Measurements from ENCODE around the gene CREB1. TPM values are rescaled to one million over a fixed set of nuclear protein-coding genes. Genes with fewer than 3 reads are reported as not detected.

The CREB1 gene
- total and polyA plus RNA-seq, 10 of the 15 experiments (the other 5 are each of a cell fraction or from before 2014, with no cell fraction given) = 13.4 to 76.9 (median 39.5) TPM

GRCh38 chr2:207506426-207506825 is 23.3 kb upstream of the CREB1 start:
- Histone ChIP-seq H3K27me3 (replicated peaks in 1 of 2; ENCODE audit: control insufficient read depth in 2 of 2, insufficient read depth in 2 of 2, low read length in 1 of 2) (no peaks in the 10 kb centered on the region), H3K9ac (ENCODE audit: control insufficient read depth, insufficient read depth, low read length) (no peak overlapping the region), H3K36me3 (ENCODE audit: control insufficient read depth in 2 of 2, insufficient read depth in 2 of 2, low read length in 1 of 2) (no peaks in the 10 kb centered on the region), H3K4me2 (ENCODE audit: control insufficient read depth, insufficient read depth) (no peak overlapping the region), H3K4me1 (ENCODE audit: control insufficient read depth, insufficient read depth, low read length) (peaks cover 33% of the 10 kb centered on the region), H3K79me2 (ENCODE audit: control insufficient read depth, insufficient read depth, low read length) (no peaks in the 10 kb centered on the region), H2AFZ (ENCODE audit: control insufficient read depth, low read depth, low read length) (no peak overlapping the region), H4K20me1 (ENCODE audit: control insufficient read depth, insufficient read depth) (no peaks in the 10 kb centered on the region), H3K9me3 (replicated peaks; ENCODE audit: control insufficient read depth, insufficient read depth, low read length) (no peaks in the 10 kb centered on the region), H3K4me3 (no peak overlapping the region), H3K27ac (ENCODE audit: control insufficient read depth, insufficient read depth) (no peak overlapping the region)
- in situ Hi-C loops (cut with MboI) (no loop called here), intact Hi-C loops (cut with micrococcal nuclease; ENCODE audit: unreplicated experiment) (no loop called here)
- no TSS peak for BruUV-seq (replicated peaks)
- TF ChIP-seq, protein P1, sequence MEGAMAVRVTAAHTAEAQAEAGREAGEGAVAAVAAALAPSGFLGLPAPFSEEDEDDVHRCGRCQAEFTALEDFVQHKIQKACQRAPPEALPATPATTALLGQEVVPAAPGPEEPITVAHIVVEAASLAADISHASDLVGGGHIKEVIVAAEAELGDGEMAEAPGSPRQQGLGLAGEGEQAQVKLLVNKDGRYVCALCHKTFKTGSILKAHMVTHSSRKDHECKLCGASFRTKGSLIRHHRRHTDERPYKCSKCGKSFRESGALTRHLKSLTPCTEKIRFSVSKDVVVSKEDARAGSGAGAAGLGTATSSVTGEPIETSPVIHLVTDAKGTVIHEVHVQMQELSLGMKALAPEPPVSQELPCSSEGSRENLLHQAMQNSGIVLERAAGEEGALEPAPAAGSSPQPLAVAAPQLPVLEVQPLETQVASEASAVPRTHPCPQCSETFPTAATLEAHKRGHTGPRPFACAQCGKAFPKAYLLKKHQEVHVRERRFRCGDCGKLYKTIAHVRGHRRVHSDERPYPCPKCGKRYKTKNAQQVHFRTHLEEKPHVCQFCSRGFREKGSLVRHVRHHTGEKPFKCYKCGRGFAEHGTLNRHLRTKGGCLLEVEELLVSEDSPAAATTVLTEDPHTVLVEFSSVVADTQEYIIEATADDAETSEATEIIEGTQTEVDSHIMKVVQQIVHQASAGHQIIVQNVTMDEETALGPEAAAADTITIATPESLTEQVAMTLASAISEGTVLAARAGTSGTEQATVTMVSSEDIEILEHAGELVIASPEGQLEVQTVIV (IDR thresholded peaks at IDR 0.05; ENCODE audit: borderline replicate concordance, partially characterized antibody) = no peak
- TF ChIP-seq, protein P2, sequence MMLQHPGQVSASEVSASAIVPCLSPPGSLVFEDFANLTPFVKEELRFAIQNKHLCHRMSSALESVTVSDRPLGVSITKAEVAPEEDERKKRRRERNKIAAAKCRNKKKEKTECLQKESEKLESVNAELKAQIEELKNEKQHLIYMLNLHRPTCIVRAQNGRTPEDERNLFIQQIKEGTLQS (IDR thresholded peaks at IDR 0.05; ENCODE audit: borderline replicate concordance, extremely low read depth, low read depth, low read length) = no peak
- ChIA-PET RAD21 (ENCODE audit: unreplicated experiment) (interaction anchor here (0.9 to 1.2 kb wide), 3 partner anchors 23 to 341 kb away, joined by 4 to 5 read pairs (median 4); partner anchors contain the start of genes CREB1 and KLF7), CTCF (interaction anchor here (1.2 kb wide), 1 partner anchor 33 kb away, joined by 3 read pairs; no protein-coding TSS in a partner anchor), SMC1A (ENCODE audit: uncharacterized antibody, unreplicated experiment) (interaction anchor here (1.0 to 9.8 kb wide), 5 partner anchors 18 to 49 kb away, joined by 3 to 170 read pairs (median 5); partner anchors contain the start of gene CREB1), POLR2A (interaction anchor here (1.1 to 8.2 kb wide), 2 partner anchors 19 to 27 kb away, joined by 3 to 90 read pairs; no protein-coding TSS in a partner anchor)
- 80% methylated on average over 1 of the region's 1 CpG for WGBS (ENCODE audit: insufficient coverage, insufficient replicate concordance, low lambda C conversion rate, missing lambda C conversion rate)
- DNase-seq (ENCODE audit: low read depth, low spot score) = no peak
- peak; percentile 46 for ATAC-seq
- no peak for FAIRE-seq

DNA sequence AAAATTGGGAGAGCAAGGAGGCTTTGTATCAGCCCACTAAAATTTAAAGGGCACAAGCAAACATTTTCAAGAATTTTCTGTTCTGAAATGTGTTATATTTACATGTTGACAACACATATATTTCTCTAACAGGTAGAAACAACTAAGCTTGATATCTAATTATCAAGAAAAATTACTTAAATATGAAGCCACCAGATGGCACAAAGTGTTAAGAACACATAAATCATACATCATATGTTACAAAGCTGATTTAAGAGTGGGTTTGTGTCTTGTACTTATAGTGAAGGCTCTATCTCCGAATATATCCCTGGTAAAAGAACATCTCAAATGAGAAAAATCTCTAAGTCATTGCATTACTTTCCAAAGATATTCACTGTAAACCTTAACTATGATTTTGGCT is 19.6 kb upstream of the CREB1 start:
- Histone ChIP-seq H2AFZ (ENCODE audit: control insufficient read depth, low read depth, low read length) (no peak overlapping the region), H4K20me1 (ENCODE audit: control insufficient read depth, insufficient read depth) (no peaks in the 10 kb centered on the region), H3K4me1 (ENCODE audit: control insufficient read depth, insufficient read depth, low read length) (peaks cover 11% of the 10 kb centered on the region), H3K4me3 (no peak overlapping the region), H3K27ac (ENCODE audit: control insufficient read depth, insufficient read depth) (no peak overlapping the region), H3K27me3 (replicated peaks in 1 of 2; ENCODE audit: control insufficient read depth in 2 of 2, insufficient read depth in 2 of 2, low read length in 1 of 2) (no peaks in the 10 kb centered on the region), H3K36me3 (ENCODE audit: control insufficient read depth in 2 of 2, insufficient read depth in 2 of 2, low read length in 1 of 2) (no peaks in the 10 kb centered on the region), H3K79me2 (ENCODE audit: control insufficient read depth, insufficient read depth, low read length) (no peaks in the 10 kb centered on the region), H3K9ac (ENCODE audit: control insufficient read depth, insufficient read depth, low read length) (no peak overlapping the region), H3K9me3 (replicated peaks; ENCODE audit: control insufficient read depth, insufficient read depth, low read length) (no peaks in the 10 kb centered on the region), H3K4me2 (ENCODE audit: control insufficient read depth, insufficient read depth) (no peak overlapping the region)
- no peak for FAIRE-seq
- no peak for ATAC-seq
- no TSS peak for BruUV-seq (replicated peaks)
- in situ Hi-C loops (cut with MboI) = no loop called here
- WGBS (ENCODE audit: insufficient coverage, insufficient replicate concordance, low lambda C conversion rate, missing lambda C conversion rate) = 64% methylated on average over 1 of the region's 1 CpG
- no peak for DNase-seq (ENCODE audit: low read depth, low spot score)
- no peak for TF ChIP-seq TARDBP (IDR thresholded peaks at IDR 0.05; ENCODE audit: borderline replicate concordance)
- TF ChIP-seq SIN3A (IDR thresholded peaks at IDR 0.05; ENCODE audit: low read depth, low read length) = no peak
- TF ChIP-seq ELK1 (IDR thresholded peaks at IDR 0.05; ENCODE audit: low read depth, low read length) = no peak
- TF ChIP-seq TCF12 (IDR thresholded peaks at IDR 0.05; ENCODE audit: low read depth, low read length) = no peak
- TF ChIP-seq RAD21 (IDR thresholded peaks at IDR 0.05; ENCODE audit: insufficient read depth, low read depth, low read length) = no peak
- TF ChIP-seq TCF7 (IDR thresholded peaks at IDR 0.05; ENCODE audit: borderline replicate concordance) = no peak
- no peak for TF ChIP-seq CREM (IDR thresholded peaks at IDR 0.05; ENCODE audit: low read depth)
- no peak for TF ChIP-seq KAT2A (conservative IDR thresholded peaks at IDR 0.05; ENCODE audit: control insufficient read depth, low read depth, low read length)
- no peak for TF ChIP-seq NR2C2 (IDR thresholded peaks at IDR 0.05; ENCODE audit: borderline replicate concordance, control insufficient read depth, insufficient read length, low read depth)
- ChIA-PET CTCF (no interaction called here), RAD21 (ENCODE audit: unreplicated experiment) (interaction anchor here (0.8 to 1.1 kb wide), 2 partner anchors 10 to 16 kb away, joined by 3 to 5 read pairs; no protein-coding TSS in a partner anchor), POLR2A (interaction anchor here (0.5 kb wide), 1 partner anchor 29 kb away, joined by 4 read pairs; no protein-coding TSS in a partner anchor), SMC1A (ENCODE audit: uncharacterized antibody, unreplicated experiment) (interaction anchor here (0.5 to 1.3 kb wide), 2 partner anchors 14 to 108 kb away, joined by 3 read pairs; no protein-coding TSS in a partner anchor)
- intact Hi-C loops (cut with micrococcal nuclease; ENCODE audit: unreplicated experiment) = no loop called here
